ENCODE measurements around the gene CRMP1.

The CRMP1 gene

GRCh38 chr4:5921101-5921980 lies 28.5 kb upstream of the CRMP1 start:
- Histone ChIP-seq H3K27ac (ENCODE audit: insufficient read depth, low read depth, low read length, poor library complexity, severe bottlenecking) (no peak overlapping the region), H3K36me3 (ENCODE audit: control insufficient read depth, insufficient read depth, low read length) (no peaks in the 10 kb centered on the region), H3K9me3 (ENCODE audit: control insufficient read depth, low read length) (no peaks in the 10 kb centered on the region), H3K27me3 (ENCODE audit: control insufficient read depth, insufficient read depth, low read length, poor library complexity, severe bottlenecking) (no peaks in the 10 kb centered on the region), H3K4me3 (ENCODE audit: insufficient read depth, low read depth, low read length) (no peak overlapping the region), H3K4me1 (ENCODE audit: control insufficient read depth, insufficient read depth, low read length) (peaks cover 16% of the 10 kb centered on the region)
- WGBS, 2 experiments, result 79 to 81% methylated on average over 16 of the region's 16 CpGs

GRCh38 chr4:5919571-5919970 lies 26.7 kb upstream of the CRMP1 start:
- Histone ChIP-seq H3K36me3 (ENCODE audit: control insufficient read depth, insufficient read depth, low read length) (no peaks in the 10 kb centered on the region), H3K27ac (ENCODE audit: insufficient read depth, low read depth, low read length, poor library complexity, severe bottlenecking) (no peak overlapping the region), H3K4me3 (ENCODE audit: insufficient read depth, low read depth, low read length) (no peak overlapping the region), H3K9me3 (ENCODE audit: control insufficient read depth, low read length) (no peaks in the 10 kb centered on the region), H3K27me3 (ENCODE audit: control insufficient read depth, insufficient read depth, low read length, poor library complexity, severe bottlenecking) (no peaks in the 10 kb centered on the region), H3K4me1 (ENCODE audit: control insufficient read depth, insufficient read depth, low read length) (peaks cover 8% of the 10 kb centered on the region)
- WGBS, 2 experiments, result 84 to 85% methylated on average over 7 of the region's 7 CpGs

GRCh38 chr4:5919044-5919443 lies 26.2 kb upstream of the CRMP1 start:
- no peaks in the 10 kb centered on the region for H3K9me3 ChIP-seq (ENCODE audit: control insufficient read depth, low read length)
- H3K36me3 ChIP-seq (ENCODE audit: control insufficient read depth, insufficient read depth, low read length), result no peaks in the 10 kb centered on the region
- H3K27me3 ChIP-seq (ENCODE audit: control insufficient read depth, insufficient read depth, low read length, poor library complexity, severe bottlenecking), result no peaks in the 10 kb centered on the region
- WGBS, 2 experiments, result 93 to 94% methylated on average over 8 of the region's 8 CpGs
- H3K4me1 ChIP-seq (ENCODE audit: control insufficient read depth, insufficient read depth, low read length), result peaks cover 8% of the 10 kb centered on the region
- H3K4me3 ChIP-seq (ENCODE audit: insufficient read depth, low read depth, low read length), result no peak overlapping the region
- H3K27ac ChIP-seq (ENCODE audit: insufficient read depth, low read depth, low read length, poor library complexity, severe bottlenecking), result no peak overlapping the region

GRCh38 chr4:5918331-5918985 lies 25.6 kb upstream of the CRMP1 start:
- no peaks in the 10 kb centered on the region for H3K36me3 ChIP-seq (ENCODE audit: control insufficient read depth, insufficient read depth, low read length)
- H3K27ac ChIP-seq (ENCODE audit: insufficient read depth, low read depth, low read length, poor library complexity, severe bottlenecking), result no peak overlapping the region
- H3K9me3 ChIP-seq (ENCODE audit: control insufficient read depth, low read length), result no peaks in the 10 kb centered on the region
- H3K4me1 ChIP-seq (ENCODE audit: control insufficient read depth, insufficient read depth, low read length), result peaks cover 8% of the 10 kb centered on the region
- H3K27me3 ChIP-seq (ENCODE audit: control insufficient read depth, insufficient read depth, low read length, poor library complexity, severe bottlenecking), result no peaks in the 10 kb centered on the region
- 76 to 78% methylated on average over 8 of the region's 8 CpGs for WGBS, 2 experiments
- H3K4me3 ChIP-seq (ENCODE audit: insufficient read depth, low read depth, low read length), result no peak overlapping the region

- Histone ChIP-seq H3K27ac (ENCODE audit: insufficient read depth, low read depth, low read length, poor library complexity, severe bottlenecking) (no peak overlapping the region), H3K9me3 (ENCODE audit: control insufficient read depth, low read length) (no peaks in the 10 kb centered on the region)
- WGBS, 2 experiments, result 92 to 94% methylated on average over 11 of the region's 11 CpGs
These were observed 24.8 kb upstream of the CRMP1 start for GRCh38 chr4:5917672-5918071.

GRCh38 chr4:5916229-5916628 lies 23.3 kb upstream of the CRMP1 start:
- WGBS, 2 experiments, result 81 to 84% methylated on average over 3 of the region's 3 CpGs
- no peaks in the 10 kb centered on the region for H3K9me3 ChIP-seq (ENCODE audit: control insufficient read depth, low read length)
- H3K36me3 ChIP-seq (ENCODE audit: control insufficient read depth, insufficient read depth, low read length), result no peaks in the 10 kb centered on the region
- H3K4me1 ChIP-seq (ENCODE audit: control insufficient read depth, insufficient read depth, low read length), result no peaks in the 10 kb centered on the region
- H3K27ac ChIP-seq (ENCODE audit: insufficient read depth, low read depth, low read length, poor library complexity, severe bottlenecking), result no peak overlapping the region
- H3K27me3 ChIP-seq (ENCODE audit: control insufficient read depth, insufficient read depth, low read length, poor library complexity, severe bottlenecking), result no peaks in the 10 kb centered on the region
- no peak overlapping the region for H3K4me3 ChIP-seq (ENCODE audit: insufficient read depth, low read depth, low read length)

More at GRCh38 chr4:5917672-5918071, 24.8 kb upstream of the CRMP1 start:
- H3K4me3 ChIP-seq (ENCODE audit: insufficient read depth, low read depth, low read length), result no peak overlapping the region
- no peaks in the 10 kb centered on the region for H3K36me3 ChIP-seq (ENCODE audit: control insufficient read depth, insufficient read depth, low read length)
- H3K4me1 ChIP-seq (ENCODE audit: control insufficient read depth, insufficient read depth, low read length), result peaks cover 8% of the 10 kb centered on the region
- H3K27me3 ChIP-seq (ENCODE audit: control insufficient read depth, insufficient read depth, low read length, poor library complexity, severe bottlenecking), result no peaks in the 10 kb centered on the region

- no peaks in the 10 kb centered on the region for H3K27me3 ChIP-seq (ENCODE audit: control insufficient read depth, insufficient read depth, low read length, poor library complexity, severe bottlenecking)
- no peak overlapping the region for H3K4me3 ChIP-seq (ENCODE audit: insufficient read depth, low read depth, low read length)
- 84 to 88% methylated on average over 7 of the region's 7 CpGs for WGBS, 2 experiments
- H3K9me3 ChIP-seq (ENCODE audit: control insufficient read depth, low read length), result no peaks in the 10 kb centered on the region
- no peak overlapping the region for H3K27ac ChIP-seq (ENCODE audit: insufficient read depth, low read depth, low read length, poor library complexity, severe bottlenecking)
- H3K4me1 ChIP-seq (ENCODE audit: control insufficient read depth, insufficient read depth, low read length), result no peaks in the 10 kb centered on the region
- no peaks in the 10 kb centered on the region for H3K36me3 ChIP-seq (ENCODE audit: control insufficient read depth, insufficient read depth, low read length)
These were observed 20.6 kb upstream of the CRMP1 start for GRCh38 chr4:5913454-5913853.

DNA sequence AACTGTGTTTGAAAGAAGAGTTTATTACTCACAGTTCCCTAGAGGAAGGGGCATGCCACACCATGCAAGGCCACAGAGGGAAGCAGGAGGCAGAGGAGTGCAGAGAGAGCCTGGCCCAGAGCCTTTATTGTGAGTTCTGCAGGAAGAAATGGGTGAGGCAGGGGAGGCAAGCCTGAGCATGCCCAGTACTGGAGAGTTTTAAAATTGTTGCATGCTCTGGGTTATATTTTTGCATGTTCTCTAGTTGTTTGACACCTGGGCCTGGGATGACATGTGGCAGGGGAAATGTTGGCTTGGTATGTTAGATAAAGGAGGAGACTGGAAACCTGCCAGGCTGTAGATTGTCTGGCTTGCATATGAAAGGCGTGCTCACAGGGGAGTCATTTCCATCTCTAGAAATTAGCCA lies 19.7 kb upstream of the CRMP1 start:
- H3K27ac ChIP-seq (ENCODE audit: insufficient read depth, low read depth, low read length, poor library complexity, severe bottlenecking), result no peak overlapping the region
- WGBS, 2 experiments, result 88 to 89% methylated on average over 1 of the region's 1 CpG

DNA sequence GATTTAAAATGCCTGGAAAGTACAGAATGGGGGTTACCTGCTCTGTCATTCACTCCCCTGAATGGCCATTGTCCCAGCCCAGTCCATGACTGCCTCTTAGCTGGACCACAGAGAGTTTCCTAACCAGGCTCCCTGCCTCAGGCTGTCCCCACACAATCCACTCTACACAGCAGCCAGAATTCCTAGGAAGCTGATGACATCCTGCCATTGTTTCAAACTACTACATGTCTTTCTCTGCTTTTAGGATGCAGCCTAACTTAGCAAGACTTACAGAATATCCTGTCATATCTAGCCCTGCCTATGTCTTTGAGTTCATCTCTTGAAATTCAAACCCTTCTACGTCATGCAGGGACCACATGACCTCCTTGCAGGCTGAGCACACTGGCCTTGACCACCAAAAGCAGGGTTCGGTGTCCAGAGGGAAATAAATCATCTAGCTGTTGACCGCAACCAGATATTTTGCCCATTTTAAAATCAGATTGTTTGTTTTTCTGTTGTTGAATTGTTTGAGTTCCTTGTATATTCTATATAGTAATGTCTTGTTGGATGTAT lies 16.1 kb upstream of the CRMP1 start:
- Histone ChIP-seq H3K36me3 (ENCODE audit: control insufficient read depth, insufficient read depth, low read length) (no peaks in the 10 kb centered on the region), H3K4me1 (ENCODE audit: control insufficient read depth, insufficient read depth, low read length) (peaks cover 8% of the 10 kb centered on the region), H3K27me3 (ENCODE audit: control insufficient read depth, insufficient read depth, low read length, poor library complexity, severe bottlenecking) (peaks cover 42% of the 10 kb centered on the region), H3K4me3 (ENCODE audit: insufficient read depth, low read depth, low read length) (no peak overlapping the region), H3K9me3 (ENCODE audit: control insufficient read depth, low read length) (no peaks in the 10 kb centered on the region), H3K27ac (ENCODE audit: insufficient read depth, low read depth, low read length, poor library complexity, severe bottlenecking) (no peak overlapping the region)
- 89 to 96% methylated on average over 3 of the region's 3 CpGs for WGBS, 2 experiments

More for the DNA sequence above, 19.7 kb upstream of the CRMP1 start:
- Histone ChIP-seq H3K4me3 (ENCODE audit: insufficient read depth, low read depth, low read length) (no peak overlapping the region), H3K36me3 (ENCODE audit: control insufficient read depth, insufficient read depth, low read length) (no peaks in the 10 kb centered on the region), H3K4me1 (ENCODE audit: control insufficient read depth, insufficient read depth, low read length) (no peaks in the 10 kb centered on the region), H3K9me3 (ENCODE audit: control insufficient read depth, low read length) (no peaks in the 10 kb centered on the region), H3K27me3 (ENCODE audit: control insufficient read depth, insufficient read depth, low read length, poor library complexity, severe bottlenecking) (peaks cover 5% of the 10 kb centered on the region)

- Histone ChIP-seq H3K4me3 (ENCODE audit: insufficient read depth, low read depth, low read length) (no peak overlapping the region), H3K9me3 (ENCODE audit: control insufficient read depth, low read length) (no peaks in the 10 kb centered on the region), H3K27ac (ENCODE audit: insufficient read depth, low read depth, low read length, poor library complexity, severe bottlenecking) (no peak overlapping the region), H3K4me1 (ENCODE audit: control insufficient read depth, insufficient read depth, low read length) (peaks cover 8% of the 10 kb centered on the region), H3K27me3 (ENCODE audit: control insufficient read depth, insufficient read depth, low read length, poor library complexity, severe bottlenecking) (peaks cover 64% of the 10 kb centered on the region), H3K36me3 (ENCODE audit: control insufficient read depth, insufficient read depth, low read length) (no peaks in the 10 kb centered on the region)
- 42 to 46% methylated on average over 5 of the region's 5 CpGs for WGBS, 2 experiments
These were observed 13.3 kb upstream of the CRMP1 start for GRCh38 chr4:5906191-5906590.
